DMS79 treated with DMSO at 0.1 percent for 48 hours (cell line): ENCODE data around the gene C1orf53.

Source experiments
- DNase-seq: peaks from one replicate; lab custom pipeline; 2025; lab: John Stamatoyannopoulos, UW

Gene C1orf53

GRCh38 chr1:197908716-197909220 lies 6.3 kb downstream of the C1orf53 start:
- no peak for DNase-seq

- DNase-seq, result no peak
These were observed 7.0 kb downstream of the C1orf53 start for GRCh38 chr1:197909384-197909783.

- no peak for DNase-seq
These were observed 7.9 kb downstream of the C1orf53 start for GRCh38 chr1:197910120-197910991.

- no peak for DNase-seq
These were observed 8.9 kb downstream of the C1orf53 start for GRCh38 chr1:197911111-197911856.

- DNase-seq, result no peak
These were observed 9.6 kb downstream of the C1orf53 start for GRCh38 chr1:197911857-197912696.

GRCh38 chr1:197912739-197913494 lies 10.5 kb downstream of the C1orf53 start:
- DNase-seq, result no peak

GRCh38 chr1:197913495-197914276 lies 11.3 kb downstream of the C1orf53 start:
- no peak for DNase-seq

GRCh38 chr1:197914510-197914909 lies 12.1 kb downstream of the C1orf53 start:
- DNase-seq, result no peak

GRCh38 chr1:197915260-197915861 lies 12.9 kb downstream of the C1orf53 start:
- no peak for DNase-seq

- DNase-seq, result no peak
These were observed 13.6 kb downstream of the C1orf53 start for GRCh38 chr1:197915862-197916499.

GRCh38 chr1:197916500-197916983 lies 14.1 kb downstream of the C1orf53 start:
- DNase-seq, result no peak

GRCh38 chr1:197917805-197918651 lies 15.6 kb downstream of the C1orf53 start:
- DNase-seq, result no peak

GRCh38 chr1:197918807-197919345 lies 16.4 kb downstream of the C1orf53 start:
- DNase-seq, result no peak

- DNase-seq, result no peak
These were observed 17.1 kb downstream of the C1orf53 start for GRCh38 chr1:197919346-197920066.

- no peak for DNase-seq
These were observed 17.6 kb downstream of the C1orf53 start for GRCh38 chr1:197920067-197920396.

- DNase-seq, result no peak
These were observed 18.1 kb downstream of the C1orf53 start for GRCh38 chr1:197920414-197921117.
